H1 (cell line): ENCODE data around the gene FLNC. TPM values are rescaled to one million over a fixed set of nuclear protein-coding genes. Genes with fewer than 3 reads are reported as not detected.

Experiments
- CTCF ChIA-PET: fragments of 300-600 bp; sonication (Branson Sonifier 250); formaldehyde crosslinking; loops from one replicate; lab custom pipeline; 2021; ENCODE audit not compliant: partially characterized antibody; lab: Charles Lee
- POLR2A ChIA-PET: fragments of 300-600 bp; sonication (Branson Sonifier 250); formaldehyde crosslinking; loops from one replicate; lab custom pipeline; 2021; ENCODE audit warnings: inconsistent platforms; ENCODE audit not compliant: partially characterized antibody; lab: Charles Lee
- DNase-seq, 2 experiments: peaks; one replicate each; pipeline versions ENCODE4 v3.0.0 to v3.0.0-alpha.2; 2010 to 2022; ENCODE audit warnings: low spot score in 2 of 2, low read depth in 1 of 2, mixed read lengths in 1 of 2
- FAIRE-seq: peaks from 2 replicates; lab custom pipeline; 2011; peaks lifted over from hg19 to GRCh38; lab: Jason Lieb, UNC
- H2AFZ ChIP-seq: 2 replicates; pipeline ENCODE4 v1.8.1; 2012; ENCODE audit warnings: low read length, inconsistent platforms
- H2AK5ac ChIP-seq: 2 replicates; pipeline ENCODE4 v1.6.1; 2013; ENCODE audit warnings: low read depth, low read length
- H2BK120ac ChIP-seq: replicated peaks from 2 replicates; pipeline ENCODE3; 2013; ENCODE audit warnings: low read depth, low read length, inconsistent platforms
- H2BK12ac ChIP-seq: 2 replicates; pipeline ENCODE4 v1.6.1; 2013; ENCODE audit warnings: low read depth, low read length
- H2BK15ac ChIP-seq: 2 replicates; pipeline ENCODE4 v1.6.1; 2013; ENCODE audit warnings: low read length
- H2BK20ac ChIP-seq: 2 replicates; pipeline ENCODE4 v1.6.1; 2013; ENCODE audit warnings: low read length
- H2BK5ac ChIP-seq: 2 replicates; pipeline ENCODE4 v1.6.1; 2013; ENCODE audit warnings: low read depth, low read length
- H3K14ac ChIP-seq: 2 replicates; pipeline ENCODE4 v1.6.1; 2013; ENCODE audit warnings: inconsistent platforms; ENCODE audit not compliant: insufficient read length
- H3K18ac ChIP-seq: 2 replicates; pipeline ENCODE4 v1.6.1; 2013; ENCODE audit warnings: low read length; ENCODE audit errors: extremely low read depth
- H3K23ac ChIP-seq: 2 replicates; pipeline ENCODE4 v1.6.1; 2013; ENCODE audit warnings: inconsistent platforms; ENCODE audit not compliant: insufficient read length
- H3K23me2 ChIP-seq: 2 replicates; pipeline ENCODE4 v1.6.1; 2013; ENCODE audit warnings: low read depth, low read length
- H3K27ac ChIP-seq: 2 replicates; pipeline ENCODE4 v1.6.1; 2011; ENCODE audit warnings: low read depth, low read length, inconsistent platforms
- H3K27me3 ChIP-seq, 4 experiments: replicated peaks in 1 of 4; 1 replicate in 1 of 4; 2 replicates in 3 of 4; pipeline versions ENCODE4 v1.6.1 to v1.8.1; 2011 to 2013; ENCODE audit warnings: low read length in 3 of 4, mild to moderate bottlenecking in 3 of 4, inconsistent platforms in 2 of 4, mixed read lengths in 2 of 4, moderate library complexity in 1 of 4; ENCODE audit not compliant: control insufficient read depth in 3 of 4, insufficient read depth in 3 of 4; ENCODE audit errors: extremely low read depth in 1 of 4
- H3K36me3 ChIP-seq, 4 experiments: 2 replicates each; pipeline versions ENCODE4 v1.6.1 to v1.8.1; 2011 to 2013; ENCODE audit warnings: mild to moderate bottlenecking in 4 of 4, low read length in 3 of 4, moderate library complexity in 2 of 4, control low read depth in 1 of 4, inconsistent platforms in 1 of 4; ENCODE audit not compliant: insufficient read depth in 4 of 4, control insufficient read depth in 2 of 4
- H3K4ac ChIP-seq: replicated peaks from 2 replicates; pipeline ENCODE3; 2013; ENCODE audit warnings: low read length, low read depth, mixed read lengths, inconsistent platforms; ENCODE audit not compliant: insufficient read length
- H3K4me1 ChIP-seq, 4 experiments: replicated peaks in 1 of 4; 1 replicate in 1 of 4; 2 replicates in 3 of 4; pipeline versions ENCODE4 v1.6.1 to v1.8.1; 2011 to 2013; ENCODE audit warnings: low read length in 3 of 4, inconsistent platforms in 2 of 4, mixed read lengths in 1 of 4; ENCODE audit not compliant: insufficient read depth in 4 of 4, control insufficient read depth in 3 of 4
- H3K4me2 ChIP-seq, 2 experiments: 2 replicates each; pipeline versions ENCODE4 v1.6.1 to v1.8.1; 2011 to 2013; ENCODE audit warnings: low read depth in 2 of 2, low read length in 2 of 2, control low read depth in 1 of 2, inconsistent platforms in 1 of 2, mild to moderate bottlenecking in 1 of 2; ENCODE audit not compliant: insufficient read depth in 1 of 2
- H3K4me3 ChIP-seq, 4 experiments: fragments of 200-600, 300-600 bp in 1 of 4; sonication (generic), shearing (Covaris generic), sonication (Bioruptor Twin) in 1 of 4; 2 replicates each; pipeline versions ENCODE4 v1.5.1 to v1.8.1; 2011 to 2016; ENCODE audit warnings: low read length in 4 of 4, low read depth in 3 of 4, control low read depth in 2 of 4, inconsistent platforms in 2 of 4, mild to moderate bottlenecking in 2 of 4, mixed read lengths in 1 of 4, moderate library complexity in 1 of 4; ENCODE audit not compliant: insufficient read depth in 2 of 4; ENCODE audit errors: extremely low read depth in 1 of 4
- H3K56ac ChIP-seq: replicated peaks from 2 replicates; pipeline ENCODE3; 2013; ENCODE audit warnings: low read depth, mild to moderate bottlenecking, mixed read lengths, low read length, inconsistent platforms; ENCODE audit not compliant: insufficient read length
- H3K79me1 ChIP-seq: 2 replicates; pipeline ENCODE4 v1.6.1; 2013; ENCODE audit warnings: low read depth, low read length, control low read depth
- H3K79me2 ChIP-seq, 2 experiments: 2 replicates each; pipeline versions ENCODE4 v1.6.1 to v1.8.1; 2012 to 2013; ENCODE audit warnings: low read length in 2 of 2, mild to moderate bottlenecking in 2 of 2, inconsistent platforms in 1 of 2; ENCODE audit not compliant: insufficient read depth in 2 of 2, control insufficient read depth in 1 of 2
- H3K9ac ChIP-seq, 4 experiments: replicated peaks in 1 of 4; 1 replicate in 1 of 4; 2 replicates in 3 of 4; pipeline versions ENCODE4 v1.6.1 to v1.8.1; 2011 to 2013; ENCODE audit warnings: low read depth in 3 of 4, low read length in 3 of 4, control low read depth in 2 of 4, mild to moderate bottlenecking in 2 of 4, moderate library complexity in 2 of 4, inconsistent platforms in 1 of 4; ENCODE audit errors: extremely low read depth in 1 of 4
- H3K9me3 ChIP-seq, 2 experiments: 2 replicates each; pipeline versions ENCODE4 v1.6.1 to v1.8.1; 2012 to 2013; ENCODE audit warnings: mild to moderate bottlenecking in 2 of 2, moderate library complexity in 2 of 2, control low read depth in 1 of 2, inconsistent platforms in 1 of 2, low read depth in 1 of 2, low read length in 1 of 2, mixed read lengths in 1 of 2; ENCODE audit not compliant: insufficient read depth in 2 of 2
- H4K20me1 ChIP-seq, 2 experiments: replicated peaks in 1 of 2; 2 replicates each; pipeline versions ENCODE3 to v1.8.1; 2011 to 2013; ENCODE audit warnings: inconsistent platforms in 2 of 2, low read length in 2 of 2, mild to moderate bottlenecking in 1 of 2; ENCODE audit not compliant: insufficient read depth in 2 of 2, control insufficient read depth in 1 of 2
- H4K5ac ChIP-seq: 2 replicates; pipeline ENCODE4 v1.6.1; 2013; ENCODE audit warnings: low read length, low read depth, mixed read lengths, inconsistent platforms; ENCODE audit not compliant: insufficient read length
- H4K8ac ChIP-seq: 2 replicates; pipeline ENCODE4 v1.8.0; 2013; ENCODE audit warnings: mild to moderate bottlenecking, moderate library complexity, low read length, inconsistent platforms; ENCODE audit not compliant: insufficient read depth; ENCODE audit errors: extremely low read depth
- H4K91ac ChIP-seq: replicated peaks from 2 replicates; pipeline ENCODE3; 2013; ENCODE audit warnings: low read length, mixed read lengths, inconsistent platforms; ENCODE audit not compliant: insufficient read length
- CBX5 ChIP-seq: fragments of 300-800, 300-1000 bp; sonication (generic); IDR thresholded peaks from 2 replicates; pipeline ENCODE4 v1.7.1; 2016; ENCODE audit warnings: antibody characterized with exemption, low read length, low read depth
- FOSL1 ChIP-seq: IDR thresholded peaks from 2 replicates; pipeline ENCODE4 v1.6.1; 2011; ENCODE audit warnings: mild to moderate bottlenecking, low read depth, low read length, moderate library complexity; ENCODE audit not compliant: insufficient read depth
- NRF1 ChIP-seq: IDR thresholded peaks from 2 replicates; pipeline ENCODE4 v1.6.1; 2011; ENCODE audit warnings: mild to moderate bottlenecking, low read depth, low read length, improper control_type of control experiment
- TAF1 ChIP-seq: IDR thresholded peaks from 2 replicates; pipeline ENCODE4 v1.6.1; 2011; ENCODE audit warnings: mild to moderate bottlenecking, low read depth, low read length
- TCF12 ChIP-seq: IDR thresholded peaks from 2 replicates; pipeline ENCODE4 v1.6.1; 2011; ENCODE audit warnings: low read depth, mild to moderate bottlenecking, low read length
- ZNF274 ChIP-seq: IDR thresholded peaks from 2 replicates; pipeline ENCODE4 v1.7.0; 2012; ENCODE audit warnings: low read length, borderline replicate concordance; ENCODE audit errors: extremely low read depth
- WGBS, 2 experiments: shearing (Covaris generic) in 1 of 2; methylation state at CpG; one replicate each; pipeline versions ENCODE4 v1.1.6 to v1.1.7; 2013 to 2015; ENCODE audit warnings: low lambda C conversion rate in 2 of 2, mixed read lengths in 2 of 2, inconsistent platforms in 1 of 2, low coverage in 1 of 2, missing lambda C conversion rate in 1 of 2; ENCODE audit not compliant: insufficient replicate concordance in 2 of 2, insufficient coverage in 1 of 2, insufficient read length in 1 of 2; ENCODE audit errors: extremely low coverage in 1 of 2, missing lambda C conversion rate in 1 of 2; 5-methylcytosine and 5-hydroxymethylcytosine counted together
- polyA plus RNA-seq, 7 experiments: library from polyadenylated mRNA; depleted of rRNA in 3 of 7; stranded (reverse) in 5 of 7; unstranded in 2 of 7; fragments of >200 nt in 5 of 7; fragments of 200-250 nt in 2 of 7; gene quantifications; 1 replicate in 5 of 7; 2 replicates in 1 of 7; 4 replicates in 1 of 7; pipeline versions ENCODE4 v1.2.1 to v1.2.3, GENCODE V29; 2011 to 2013; ENCODE audit warnings: missing spikeins in 2 of 7, mixed read lengths in 2 of 7
- total RNA-seq: library from RNA; stranded (reverse); fragmentation: NEBNext Ultra II Directional; extraction: Animal tissue kit (Norgen Biotek cat#: 25700); gene quantifications from 2 replicates; pipeline ENCODE4 v1.2.1, GENCODE V29; 2021

The FLNC gene
- total and polyA plus RNA-seq, 2 of the 8 experiments (the other 6 are each of a cell fraction or from before 2014, with no cell fraction given), result 1.9 to 10.7 TPM

- 90% methylated on average over 26 of the region's 28 CpGs; no CpG with 5 or more reads in 1 of the 2 experiments for WGBS, 2 experiments
- Histone ChIP-seq H3K36me3 (no peaks in the 10 kb centered on the region), H2BK20ac (no peak overlapping the region), H3K79me2 (no peaks in the 10 kb centered on the region), H3K4ac (no peak overlapping the region), H3K9me3 (no peaks in the 10 kb centered on the region), H2BK12ac (no peak overlapping the region), H2AFZ (no peak overlapping the region), H2BK5ac (no peak overlapping the region), H3K4me1 (no peaks in the 10 kb centered on the region; a peak in 1 of 7 replicates), H4K20me1 (peaks cover 0 to 2% of the 10 kb centered on the region in 2 experiments), H4K8ac (no peak overlapping the region), H3K23me2 (no peaks in the 10 kb centered on the region), H3K79me1 (no peaks in the 10 kb centered on the region), H3K56ac (no peak overlapping the region), H4K91ac (no peak overlapping the region), H4K5ac (no peak overlapping the region), H3K4me3 (no peak overlapping the region), H2BK15ac (no peak overlapping the region), H2AK5ac (no peak overlapping the region), H3K23ac (no peak overlapping the region), H2BK120ac (no peak overlapping the region), H3K27ac (no peak overlapping the region), H3K9ac (no peak overlapping the region), H3K18ac (no peak overlapping the region), H3K14ac (no peak overlapping the region), H3K27me3 (no peaks in the 10 kb centered on the region), H3K4me2 (no peak overlapping the region)
- ChIA-PET POLR2A (no interaction called here), CTCF (interaction anchor here (0.8 to 1.8 kb wide), 4 partner anchors 10 to 31 kb away, joined by 3 to 6 read pairs (median 4); partner anchors contain the start of gene ATP6V1F)
- DNase-seq (no peak), FAIRE-seq (no peak)
- TF ChIP-seq FOSL1 (no peak), NRF1 (no peak), CBX5 (no peak), TCF12 (no peak), ZNF274 (no peak), TAF1 (no peak)
Measured at GRCh38 chr7:128852537-128853254, 22.5 kb downstream of the FLNC start.
